ENCODE measurements around the gene GMEB1.

DNA sequence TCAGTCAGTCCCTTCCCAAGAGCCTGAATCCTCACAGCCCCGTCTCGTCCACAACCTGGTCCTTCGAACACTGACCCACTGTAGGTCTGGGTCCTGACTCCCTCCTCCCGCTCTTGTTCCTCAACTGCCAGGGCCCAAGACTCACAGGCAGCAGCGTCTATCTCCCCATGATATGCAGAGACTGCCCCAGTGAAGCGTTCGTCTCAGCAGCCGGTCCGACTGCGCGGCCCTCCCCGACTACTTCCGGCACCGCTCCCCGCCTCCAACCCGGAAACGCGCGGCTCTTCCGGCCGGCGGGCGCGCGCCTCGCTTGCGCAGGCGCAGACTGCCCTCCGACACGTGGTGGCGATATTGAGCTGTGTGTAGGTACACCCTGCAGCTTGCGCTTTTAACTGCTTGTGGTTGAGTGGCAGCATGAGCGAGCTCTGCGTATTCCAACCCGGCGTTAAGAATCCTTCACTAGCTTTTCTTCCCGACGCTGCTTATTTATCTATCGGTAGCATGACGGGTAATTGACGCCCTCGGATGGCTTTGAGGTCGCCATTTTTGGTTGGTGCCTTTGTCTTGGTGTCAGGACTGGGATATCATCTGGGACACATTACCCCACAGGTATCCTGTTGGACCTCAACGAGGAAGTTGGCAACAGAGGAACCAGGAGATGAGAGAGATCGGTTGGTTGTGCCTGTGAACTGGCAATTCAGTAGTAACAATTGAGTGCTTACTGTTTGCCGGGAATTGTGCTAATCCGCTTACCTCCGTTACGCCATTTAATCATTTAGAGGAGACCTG lies 25.5 kb upstream of the GMEB1 start, which contains the start of gene TAF12:
- peak; percentile 92 for TF ChIP-seq POLR2A (IDR thresholded peaks at IDR 0.05)
- TF ChIP-seq, protein P1, sequence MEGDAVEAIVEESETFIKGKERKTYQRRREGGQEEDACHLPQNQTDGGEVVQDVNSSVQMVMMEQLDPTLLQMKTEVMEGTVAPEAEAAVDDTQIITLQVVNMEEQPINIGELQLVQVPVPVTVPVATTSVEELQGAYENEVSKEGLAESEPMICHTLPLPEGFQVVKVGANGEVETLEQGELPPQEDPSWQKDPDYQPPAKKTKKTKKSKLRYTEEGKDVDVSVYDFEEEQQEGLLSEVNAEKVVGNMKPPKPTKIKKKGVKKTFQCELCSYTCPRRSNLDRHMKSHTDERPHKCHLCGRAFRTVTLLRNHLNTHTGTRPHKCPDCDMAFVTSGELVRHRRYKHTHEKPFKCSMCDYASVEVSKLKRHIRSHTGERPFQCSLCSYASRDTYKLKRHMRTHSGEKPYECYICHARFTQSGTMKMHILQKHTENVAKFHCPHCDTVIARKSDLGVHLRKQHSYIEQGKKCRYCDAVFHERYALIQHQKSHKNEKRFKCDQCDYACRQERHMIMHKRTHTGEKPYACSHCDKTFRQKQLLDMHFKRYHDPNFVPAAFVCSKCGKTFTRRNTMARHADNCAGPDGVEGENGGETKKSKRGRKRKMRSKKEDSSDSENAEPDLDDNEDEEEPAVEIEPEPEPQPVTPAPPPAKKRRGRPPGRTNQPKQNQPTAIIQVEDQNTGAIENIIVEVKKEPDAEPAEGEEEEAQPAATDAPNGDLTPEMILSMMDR (IDR thresholded peaks at IDR 0.05), result peak; percentile 36 to 56 (median 53)
